Gastrocnemius medialis (tissue), 4 donors: ENCODE measurements around the gene RARS1. TPM values are rescaled to one million over a fixed set of nuclear protein-coding genes. Genes with fewer than 3 reads are reported as not detected.

ENCODE experiments used
- ATAC-seq, 2 donors: fragments of 150-250 bp; one replicate each; pipeline ENCODE4 v1.9.1; 2016
- DNase-seq, 2 donors: peaks; one replicate each; pipeline ENCODE4 v3.0.0-alpha.2; 2019
- H3K27ac ChIP-seq, 4 donors: fragments of 200-600 bp; sonication (generic); 1 replicate in 1 of 4; 2 replicates in 3 of 4; pipeline ENCODE4 v1.5.1; 2016 to 2018; ENCODE audit warnings: mild to moderate bottlenecking in 2 of 4, moderate library complexity in 1 of 4
- H3K27me3 ChIP-seq, 3 donors: fragments of 200-600 bp; sonication (generic) in 2 of 3; 1 replicate in 1 of 3; 2 replicates in 2 of 3; pipeline versions ENCODE4 v1.5.1 to v1.6.0; 2016 to 2019; ENCODE audit warnings: mild to moderate bottlenecking in 1 of 3, moderate library complexity in 1 of 3
- H3K36me3 ChIP-seq, 2 donors: fragments of 200-600 bp; sonication (generic) in 1 of 2; one replicate each; pipeline ENCODE4 v1.5.1; 2017 to 2018
- H3K4me1 ChIP-seq, 2 donors: fragments of 200-600 bp; sonication (generic) in 1 of 2; one replicate each; pipeline ENCODE4 v1.5.1; 2016 to 2017; ENCODE audit warnings: mild to moderate bottlenecking in 2 of 2
- H3K4me3 ChIP-seq, 4 donors: fragments of 200-600 bp; sonication (generic) in 3 of 4; 1 replicate in 1 of 4; 2 replicates in 3 of 4; pipeline ENCODE4 v1.5.1; 2016 to 2019; ENCODE audit warnings: mild to moderate bottlenecking in 2 of 4
- H3K9me3 ChIP-seq, 3 donors: fragments of 200-600 bp; sonication (generic) in 2 of 3; 1 replicate in 1 of 3; 2 replicates in 2 of 3; pipeline ENCODE4 v1.5.1; 2016 to 2019
- POLR2A ChIP-seq, 2 donors: fragments of 450-650 bp; IDR thresholded peaks; one replicate each; pipeline ENCODE4 v1.6.1; 2017; ENCODE audit warnings: antibody characterized with exemption in 2 of 2, mild to moderate bottlenecking in 2 of 2, moderate library complexity in 2 of 2
- in situ Hi-C, 4 donors: fragments of 200-750 bp; cut with MboI; loops; one replicate each; pipeline versions ENCODE4 v1.15.0 to v1.8.0; 2017; ENCODE audit warnings: low sequenced_read_pairs in 4 of 4
- intact Hi-C: fragments of 100-400 bp; cut with DNase I; formaldehyde crosslinking; loops from one replicate; pipeline ENCODE4 v1.15.1; 2023; ENCODE audit warnings: low total_unique reads
- total RNA-seq, 4 donors: library from RNA; depleted of rRNA; stranded (reverse); fragments of >200 nt; gene quantifications; one replicate each; pipeline versions ENCODE4 v1.1.0 to v1.2.3, GENCODE V29; 2016
- TF ChIP-seq, protein P1 (sequence below), 5 experiments: fragments of 450-650 bp in 3 of 5; fragments of 200-600 bp in 2 of 5; sonication (generic) in 2 of 5; IDR thresholded peaks in 4 of 5; conservative IDR thresholded peaks in 1 of 5; 1 replicate in 4 of 5; 2 replicates in 1 of 5; pipeline ENCODE4 v1.5.1; 2016 to 2019; ENCODE audit warnings: antibody characterized with exemption in 5 of 5, mild to moderate bottlenecking in 3 of 5, moderate library complexity in 3 of 5

Gene RARS1
- total RNA-seq, 4 donors from 2014 or later: 45.9 to 65.5 (median 52.7) TPM

DNA sequence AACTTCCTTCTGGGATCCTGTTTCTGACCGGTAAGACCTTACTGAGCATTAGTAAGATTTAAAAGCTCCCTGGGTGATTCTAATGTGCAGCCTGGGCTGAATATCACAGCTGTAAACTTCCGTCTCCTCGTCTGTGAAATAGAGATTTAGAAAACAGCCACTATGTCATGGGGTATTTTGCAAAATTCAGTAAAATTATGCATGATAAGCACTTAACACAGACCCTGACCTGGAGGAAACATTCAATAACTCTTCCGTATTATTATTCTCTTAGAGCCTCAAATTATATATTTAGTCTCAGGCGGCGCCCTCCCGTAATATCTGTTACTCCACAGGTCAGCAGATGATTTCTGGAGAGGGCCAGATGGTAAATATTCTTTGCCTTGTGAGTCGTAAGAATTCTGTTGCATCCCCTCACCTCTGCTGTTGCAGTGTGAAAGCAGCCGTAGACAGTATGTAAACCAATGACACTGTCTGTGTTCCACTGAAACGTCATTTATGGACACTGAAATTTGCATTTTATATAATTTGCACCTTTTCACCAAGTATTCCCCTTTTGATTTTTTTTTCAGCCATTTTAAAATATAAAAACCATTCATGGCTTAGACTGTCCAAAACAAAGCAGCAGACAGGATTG lies 39.2 kb upstream of the RARS1 start:
- intact Hi-C loops: no loop called here

DNA sequence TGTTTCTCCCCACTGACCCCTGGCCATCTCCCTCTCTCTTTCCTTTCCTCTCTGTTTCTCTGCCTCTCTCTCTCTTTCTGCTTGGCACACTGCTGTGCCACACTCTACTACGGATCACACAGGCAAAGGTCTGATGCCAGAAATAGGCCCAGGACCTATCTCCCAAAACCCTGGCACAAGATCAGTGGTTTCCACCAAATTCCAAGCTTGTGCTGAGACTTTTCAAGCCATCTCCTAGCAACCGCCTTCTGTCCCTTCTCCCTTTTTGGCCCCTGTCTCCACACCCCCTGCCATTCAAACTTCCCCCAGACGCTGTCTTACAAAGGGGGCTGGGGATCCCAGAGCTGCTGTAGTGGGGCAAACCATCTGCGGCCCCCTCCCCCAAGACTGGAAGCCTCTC lies 38.5 kb upstream of the RARS1 start:
- Histone ChIP-seq H3K9me3 (no peaks in the 10 kb centered on the region), H3K27me3 (peaks cover 0 to 4% (median 0%) of the 10 kb centered on the region in 3 donors), H3K36me3 (no peaks in the 10 kb centered on the region), H3K4me3 (no peak overlapping the region), H3K27ac (no peak overlapping the region), H3K4me1 (no peaks in the 10 kb centered on the region)
- in situ Hi-C loops: no loop called here
- TF ChIP-seq, protein P1, sequence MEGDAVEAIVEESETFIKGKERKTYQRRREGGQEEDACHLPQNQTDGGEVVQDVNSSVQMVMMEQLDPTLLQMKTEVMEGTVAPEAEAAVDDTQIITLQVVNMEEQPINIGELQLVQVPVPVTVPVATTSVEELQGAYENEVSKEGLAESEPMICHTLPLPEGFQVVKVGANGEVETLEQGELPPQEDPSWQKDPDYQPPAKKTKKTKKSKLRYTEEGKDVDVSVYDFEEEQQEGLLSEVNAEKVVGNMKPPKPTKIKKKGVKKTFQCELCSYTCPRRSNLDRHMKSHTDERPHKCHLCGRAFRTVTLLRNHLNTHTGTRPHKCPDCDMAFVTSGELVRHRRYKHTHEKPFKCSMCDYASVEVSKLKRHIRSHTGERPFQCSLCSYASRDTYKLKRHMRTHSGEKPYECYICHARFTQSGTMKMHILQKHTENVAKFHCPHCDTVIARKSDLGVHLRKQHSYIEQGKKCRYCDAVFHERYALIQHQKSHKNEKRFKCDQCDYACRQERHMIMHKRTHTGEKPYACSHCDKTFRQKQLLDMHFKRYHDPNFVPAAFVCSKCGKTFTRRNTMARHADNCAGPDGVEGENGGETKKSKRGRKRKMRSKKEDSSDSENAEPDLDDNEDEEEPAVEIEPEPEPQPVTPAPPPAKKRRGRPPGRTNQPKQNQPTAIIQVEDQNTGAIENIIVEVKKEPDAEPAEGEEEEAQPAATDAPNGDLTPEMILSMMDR (IDR thresholded peaks at IDR 0.05 in 4 of 5, conservative IDR thresholded peaks at IDR 0.05 in 1 of 5): no peak
- no peak for TF ChIP-seq POLR2A (IDR thresholded peaks at IDR 0.05)
- DNase-seq: no peak
- ATAC-seq: no peak
- intact Hi-C loops: no loop called here

More for the DNA sequence above, 39.2 kb upstream of the RARS1 start:
- H3K4me1 ChIP-seq: no peaks in the 10 kb centered on the region
- ATAC-seq (no peak), DNase-seq (no peak)
- in situ Hi-C loops: no loop called here
- H3K36me3 ChIP-seq: no peaks in the 10 kb centered on the region
- no peak overlapping the region for H3K27ac ChIP-seq
- H3K9me3 ChIP-seq: no peaks in the 10 kb centered on the region
- no peak overlapping the region for H3K4me3 ChIP-seq
- peaks cover 0 to 4% (median 0%) of the 10 kb centered on the region in 3 donors for H3K27me3 ChIP-seq
- TF ChIP-seq, protein P1 (IDR thresholded peaks at IDR 0.05 in 4 of 5, conservative IDR thresholded peaks at IDR 0.05 in 1 of 5): no peak
- no peak for TF ChIP-seq POLR2A (IDR thresholded peaks at IDR 0.05)

DNA sequence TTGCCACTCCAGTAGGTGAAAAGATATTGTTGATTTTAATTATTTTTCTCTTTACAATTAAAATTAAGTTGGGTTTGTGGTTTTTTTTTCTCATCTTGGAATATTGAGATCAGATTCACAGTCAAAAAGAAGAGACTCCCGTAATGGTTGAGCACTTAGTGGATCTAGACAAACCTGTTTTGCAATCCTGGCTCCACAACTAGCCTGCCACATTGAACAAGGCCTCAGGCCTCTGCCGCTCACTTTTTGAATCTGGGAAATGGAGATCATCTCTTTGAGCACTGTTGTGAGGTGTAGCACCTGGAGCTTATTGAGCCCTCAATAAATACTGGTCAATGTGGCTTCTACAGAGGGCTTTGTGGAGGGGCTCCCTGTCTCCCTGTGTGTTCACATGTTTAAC lies 37.1 kb upstream of the RARS1 start:
- no peak overlapping the region for H3K4me3 ChIP-seq
- intact Hi-C loops: no loop called here
- H3K9me3 ChIP-seq: no peaks in the 10 kb centered on the region
- no peaks in the 10 kb centered on the region for H3K36me3 ChIP-seq
- TF ChIP-seq POLR2A (IDR thresholded peaks at IDR 0.05): no peak
- TF ChIP-seq, protein P1 (IDR thresholded peaks at IDR 0.05 in 4 of 5, conservative IDR thresholded peaks at IDR 0.05 in 1 of 5): no peak
- DNase-seq (no peak), ATAC-seq (no peak)
- H3K27me3 ChIP-seq: peaks cover 0 to 4% (median 0%) of the 10 kb centered on the region in 3 donors
- H3K27ac ChIP-seq: no peak overlapping the region
- in situ Hi-C loops: no loop called here
- no peaks in the 10 kb centered on the region for H3K4me1 ChIP-seq

DNA sequence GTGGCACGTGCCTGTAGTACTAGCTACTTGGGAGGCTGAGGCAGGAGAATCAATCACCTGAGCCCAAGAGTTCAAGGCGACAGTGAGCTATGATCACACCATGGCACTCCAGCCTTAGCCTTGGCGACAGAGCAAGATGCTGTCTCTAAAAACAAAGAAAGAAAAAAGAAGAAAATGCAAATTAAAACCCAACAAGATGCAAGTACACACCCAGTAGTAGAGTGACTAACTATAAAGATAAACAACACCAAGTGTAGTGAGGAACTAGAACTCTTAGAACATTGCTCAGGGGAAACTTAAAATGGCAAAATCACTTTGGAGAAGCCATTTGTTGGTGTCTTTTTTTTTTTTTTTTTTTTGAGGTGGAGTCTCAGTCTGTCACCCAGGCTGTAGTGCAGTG lies 34.7 kb upstream of the RARS1 start:
- H3K4me3 ChIP-seq: no peak overlapping the region
- no peaks in the 10 kb centered on the region for H3K9me3 ChIP-seq
- H3K36me3 ChIP-seq: no peaks in the 10 kb centered on the region
- H3K27ac ChIP-seq: no peak overlapping the region
- no peak for ATAC-seq
- no peak for DNase-seq
- peaks cover 0 to 4% (median 0%) of the 10 kb centered on the region in 3 donors for H3K27me3 ChIP-seq
- in situ Hi-C loops: no loop called here
- H3K4me1 ChIP-seq: no peaks in the 10 kb centered on the region
- TF ChIP-seq, protein P1 (IDR thresholded peaks at IDR 0.05 in 4 of 5, conservative IDR thresholded peaks at IDR 0.05 in 1 of 5): no peak
- TF ChIP-seq POLR2A (IDR thresholded peaks at IDR 0.05): no peak
- intact Hi-C loops: no loop called here

DNA sequence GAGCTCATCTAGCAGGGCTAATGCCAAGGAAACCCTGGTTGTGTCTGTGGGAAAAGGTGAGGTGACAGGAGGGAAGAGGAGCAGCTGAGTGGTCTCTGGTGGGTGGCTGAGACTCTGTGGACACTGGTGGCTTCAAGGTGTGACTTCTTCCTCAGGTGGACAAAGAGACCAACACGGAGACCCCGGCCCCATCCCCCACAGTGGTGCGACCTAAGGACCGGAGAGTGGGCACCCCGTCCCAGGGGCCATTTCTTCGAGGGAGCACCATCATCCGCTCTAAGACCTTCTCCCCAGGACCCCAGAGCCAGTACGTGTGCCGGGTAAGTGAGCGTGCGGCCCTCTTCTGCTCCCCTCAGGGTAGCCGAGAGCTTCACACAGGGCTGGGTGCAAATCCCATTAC lies 31.1 kb upstream of the RARS1 start:
- intact Hi-C loops: no loop called here
- H3K36me3 ChIP-seq: no peaks in the 10 kb centered on the region

More for the DNA sequence above, 31.1 kb upstream of the RARS1 start:
- H3K4me3 ChIP-seq: no peak overlapping the region
- H3K27me3 ChIP-seq: peaks cover 0 to 4% (median 0%) of the 10 kb centered on the region in 3 donors
- H3K9me3 ChIP-seq: no peaks in the 10 kb centered on the region
- ATAC-seq: no peak
- no peaks in the 10 kb centered on the region for H3K4me1 ChIP-seq
- DNase-seq: no peak
- in situ Hi-C loops: no loop called here
- H3K27ac ChIP-seq: no peak overlapping the region
- TF ChIP-seq, protein P1 (IDR thresholded peaks at IDR 0.05 in 4 of 5, conservative IDR thresholded peaks at IDR 0.05 in 1 of 5): no peak
- TF ChIP-seq POLR2A (IDR thresholded peaks at IDR 0.05): no peak
